GM12801 (cell line): ENCODE results near the gene NRBF2.

ENCODE experiments used
- TF ChIP-seq, protein P1 (sequence below): IDR thresholded peaks from one replicate; pipeline ENCODE4 v1.5.1; 2011; ENCODE audit warnings: control low read depth; ENCODE audit not compliant: insufficient read length; ENCODE audit errors: extremely low read depth

The NRBF2 gene

DNA sequence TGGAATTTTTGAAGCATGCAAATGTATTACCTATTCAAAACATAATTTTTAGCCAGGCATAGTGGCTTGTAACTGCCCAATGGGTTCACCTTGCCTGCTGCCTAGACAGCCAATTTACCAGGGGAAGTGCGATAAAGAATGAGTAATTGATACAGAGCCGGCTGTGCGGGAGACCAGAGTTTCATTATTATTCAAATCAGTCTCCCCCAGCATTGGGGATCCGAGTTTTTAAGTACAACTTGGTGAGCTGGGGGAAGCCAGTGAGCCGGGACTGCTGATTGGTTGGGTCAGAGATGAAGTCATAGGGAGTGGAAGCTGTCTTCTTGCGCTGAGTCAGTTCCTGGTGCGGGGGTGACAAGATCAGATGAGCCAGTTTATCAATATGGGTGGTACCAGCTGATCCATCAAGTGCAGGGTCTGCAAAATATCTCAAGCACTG, 29.1 kb upstream of the NRBF2 start:
- TF ChIP-seq, protein P1, sequence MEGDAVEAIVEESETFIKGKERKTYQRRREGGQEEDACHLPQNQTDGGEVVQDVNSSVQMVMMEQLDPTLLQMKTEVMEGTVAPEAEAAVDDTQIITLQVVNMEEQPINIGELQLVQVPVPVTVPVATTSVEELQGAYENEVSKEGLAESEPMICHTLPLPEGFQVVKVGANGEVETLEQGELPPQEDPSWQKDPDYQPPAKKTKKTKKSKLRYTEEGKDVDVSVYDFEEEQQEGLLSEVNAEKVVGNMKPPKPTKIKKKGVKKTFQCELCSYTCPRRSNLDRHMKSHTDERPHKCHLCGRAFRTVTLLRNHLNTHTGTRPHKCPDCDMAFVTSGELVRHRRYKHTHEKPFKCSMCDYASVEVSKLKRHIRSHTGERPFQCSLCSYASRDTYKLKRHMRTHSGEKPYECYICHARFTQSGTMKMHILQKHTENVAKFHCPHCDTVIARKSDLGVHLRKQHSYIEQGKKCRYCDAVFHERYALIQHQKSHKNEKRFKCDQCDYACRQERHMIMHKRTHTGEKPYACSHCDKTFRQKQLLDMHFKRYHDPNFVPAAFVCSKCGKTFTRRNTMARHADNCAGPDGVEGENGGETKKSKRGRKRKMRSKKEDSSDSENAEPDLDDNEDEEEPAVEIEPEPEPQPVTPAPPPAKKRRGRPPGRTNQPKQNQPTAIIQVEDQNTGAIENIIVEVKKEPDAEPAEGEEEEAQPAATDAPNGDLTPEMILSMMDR = no peak

DNA sequence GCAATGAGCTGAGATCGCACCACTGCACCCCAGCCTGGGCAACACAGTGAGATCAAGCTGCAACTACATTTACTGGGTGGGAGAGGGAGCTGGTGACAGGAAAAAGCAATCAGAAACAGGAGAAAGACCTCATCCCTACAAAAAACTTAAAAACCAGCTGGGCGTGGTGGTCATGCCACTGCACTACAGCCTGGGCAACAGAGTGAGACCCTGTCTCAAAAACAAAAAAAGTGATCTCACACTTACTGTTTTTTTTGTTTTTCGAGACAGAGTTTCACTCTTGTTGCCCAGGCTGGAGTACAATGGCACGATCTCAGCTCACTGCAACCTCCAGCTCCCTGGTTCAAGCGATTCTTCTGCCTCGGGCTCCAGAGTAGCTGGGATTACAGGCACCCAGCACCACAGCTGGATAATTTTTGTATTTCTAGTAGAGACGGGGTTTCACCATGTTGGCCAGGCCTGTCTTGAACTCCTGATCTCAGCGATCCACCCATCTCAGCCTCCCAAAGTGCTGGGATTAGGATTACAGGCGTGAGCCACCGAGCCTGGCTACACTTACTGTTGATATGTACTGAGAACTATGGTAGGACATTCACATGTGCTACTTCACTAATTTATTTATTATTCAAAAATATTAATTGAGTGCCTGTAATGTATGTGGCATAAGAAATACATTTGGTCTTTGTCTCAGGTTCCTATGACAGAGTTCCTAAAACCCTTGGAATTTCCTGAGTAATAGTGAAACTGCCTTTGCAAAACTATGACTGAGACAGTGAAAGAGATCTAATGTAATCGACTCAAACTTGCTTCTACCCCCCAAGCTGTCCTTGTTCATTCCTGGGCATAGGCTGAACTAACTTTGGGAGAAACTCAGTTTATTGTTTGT, 27.7 kb upstream of the NRBF2 start:
- TF ChIP-seq, protein P1 = no peak

DNA sequence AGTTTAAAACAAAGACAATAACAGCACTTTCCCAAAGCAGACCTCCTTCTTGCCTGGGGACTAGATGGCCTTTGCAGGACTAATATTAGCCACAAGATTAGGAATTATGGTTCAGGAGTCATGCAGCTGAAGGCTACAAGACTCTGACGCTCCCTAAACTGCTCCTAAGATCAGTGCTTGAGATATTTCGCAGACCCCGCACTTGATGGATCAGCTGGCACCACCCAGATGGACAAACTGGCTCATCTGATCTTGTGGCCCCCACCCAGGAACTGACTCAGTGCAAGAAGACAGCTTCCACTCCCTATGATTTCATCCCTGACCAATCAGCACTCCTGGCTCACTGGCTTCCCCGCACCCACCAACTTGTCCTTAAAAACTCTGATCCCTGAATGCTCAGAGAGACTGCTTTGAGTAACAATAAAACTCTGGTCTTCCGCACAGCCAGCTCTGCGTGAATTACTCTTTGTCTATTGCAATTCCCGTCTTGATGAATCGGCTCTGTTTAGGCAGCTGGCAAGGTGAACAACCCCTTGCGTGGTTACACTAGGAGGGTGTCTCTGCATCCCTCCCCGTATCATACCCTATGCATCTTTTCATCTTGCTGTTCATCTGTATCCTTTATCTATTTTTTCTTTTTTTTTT, 26.9 kb upstream of the NRBF2 start:
- TF ChIP-seq, protein P1 = no peak

DNA sequence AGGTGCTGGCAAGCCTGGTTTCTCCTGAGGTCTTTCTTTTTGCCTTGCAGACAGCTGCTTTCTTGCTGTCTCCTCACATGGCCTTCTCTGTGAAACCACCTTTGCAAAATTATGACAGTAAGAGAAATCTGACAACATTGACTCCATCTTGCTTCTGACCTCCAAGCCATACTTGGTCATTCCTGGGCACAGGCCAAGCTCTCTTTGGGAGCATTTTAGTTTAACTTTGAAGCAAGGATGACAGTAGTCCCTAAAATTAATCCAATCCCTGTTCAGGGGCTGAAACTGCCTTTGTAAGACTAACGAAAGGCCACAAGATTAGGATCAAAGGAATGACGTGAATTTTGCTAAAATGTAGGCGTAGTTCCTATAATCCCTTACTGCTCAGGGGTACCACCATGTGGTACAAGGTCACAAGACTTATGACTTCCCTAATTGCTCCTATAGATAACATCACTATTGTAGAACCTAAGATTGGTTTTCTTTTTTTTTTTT, 25.1 kb upstream of the NRBF2 start:
- TF ChIP-seq, protein P1 = no peak

DNA sequence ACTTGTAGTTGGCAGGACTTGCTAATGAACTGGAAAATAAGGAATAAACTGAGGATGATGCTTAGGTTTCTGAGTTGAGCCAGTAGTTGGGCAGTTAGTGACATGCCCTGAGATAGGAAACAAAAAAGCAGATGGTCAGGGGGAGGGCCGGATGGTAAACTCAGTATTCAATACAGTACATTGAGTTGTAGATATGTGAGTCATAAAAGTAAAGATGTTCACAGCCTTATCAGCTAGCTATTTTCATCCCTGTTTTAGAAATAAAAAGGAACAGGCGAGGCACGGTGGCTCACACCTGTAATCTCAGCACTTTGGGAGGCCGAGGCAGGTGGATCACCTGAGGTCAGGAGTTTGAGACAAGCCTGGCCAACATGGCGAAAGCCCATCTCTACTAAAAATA, 22.2 kb upstream of the NRBF2 start:
- TF ChIP-seq, protein P1 = no peak

DNA sequence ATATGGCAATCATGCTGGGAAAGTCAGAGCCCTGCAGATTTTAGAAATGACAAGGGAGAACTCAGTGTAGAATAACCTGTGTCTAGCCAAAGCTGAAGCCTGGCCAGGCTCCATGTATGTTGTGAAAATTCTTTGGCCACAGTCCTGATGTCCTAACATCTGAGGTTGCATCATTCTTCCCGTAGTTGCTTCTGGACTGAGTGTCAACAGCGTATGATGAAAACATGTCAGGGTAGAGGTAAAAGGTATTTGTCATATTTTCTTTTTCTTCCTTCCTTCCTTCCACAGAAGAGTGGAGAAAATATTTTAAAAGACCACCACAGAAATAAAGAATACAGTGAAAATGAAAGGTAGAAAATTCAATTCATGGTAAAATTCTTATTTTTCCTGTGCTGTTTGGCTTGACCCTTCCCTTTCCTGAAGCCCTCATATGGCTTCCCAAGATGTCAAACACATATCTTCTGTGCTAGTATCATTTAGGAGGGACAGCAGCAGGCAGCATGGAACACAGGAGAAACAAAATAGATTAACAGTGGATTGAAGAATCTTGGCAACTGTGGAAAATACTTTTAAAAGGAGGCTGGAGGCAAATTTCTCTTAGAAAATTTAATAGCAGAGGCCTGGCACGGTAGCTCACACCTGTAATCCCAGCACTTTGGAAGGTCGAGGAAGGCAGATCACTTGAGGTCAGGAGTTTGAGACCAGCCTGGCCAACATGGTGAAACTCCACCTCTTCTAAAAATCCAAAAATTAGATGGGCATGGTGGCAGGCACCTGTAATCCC, 18.9 kb upstream of the NRBF2 start:
- TF ChIP-seq, protein P1 = no peak
